SK-N-SH (cell line): ENCODE measurements around the gene SYT1. TPM values are rescaled to one million over a fixed set of nuclear protein-coding genes. Genes with fewer than 3 reads are reported as not detected.

Experiments
- CTCF ChIA-PET: fragments of 300-600, 350-600 bp; formaldehyde crosslinking; extraction: SDS; loops from one replicate; lab custom pipeline; 2021; lab: Yijun Ruan, JAX
- POLR2A ChIA-PET: fragments of 350-600 bp; sonication (Branson Sonifier 250); formaldehyde crosslinking; extraction: SDS; loops from one replicate; lab custom pipeline; 2020; ENCODE audit warnings: antibody characterized with exemption, inconsistent platforms; lab: Yijun Ruan, JAX
- DNase-seq: peaks from one replicate; pipeline ENCODE4 v3.0.0; 2012
- H2AFZ ChIP-seq: fragments of 200-600 bp; sonication (generic); 2 replicates; pipeline ENCODE4 v1.8.1; 2016; ENCODE audit warnings: antibody characterized with exemption, mild to moderate bottlenecking, low read depth
- H3F3A ChIP-seq: fragments of 200-600 bp; sonication (generic); replicated peaks from 2 replicates; pipeline ENCODE3; 2016; ENCODE audit warnings: antibody characterized with exemption, mild to moderate bottlenecking; ENCODE audit not compliant: insufficient read depth
- H3K27ac ChIP-seq, 2 experiments: fragments of 200-500 bp in 1 of 2; fragments of 200-600 bp in 1 of 2; sonication (Bioruptor generic) in 1 of 2; sonication (generic), shearing (Covaris generic) in 1 of 2; 2 replicates each; pipeline versions ENCODE4 v1.5.1 to v1.6.1; 2014 to 2016; ENCODE audit warnings: low read depth in 2 of 2, inconsistent platforms in 1 of 2, low read length in 1 of 2, mild to moderate bottlenecking in 1 of 2, mixed read lengths in 1 of 2
- H3K27me3 ChIP-seq: fragments of 200-600 bp; sonication (generic), shearing (Covaris generic); 2 replicates; pipeline ENCODE4 v1.6.1; 2016; ENCODE audit warnings: mixed run types; ENCODE audit not compliant: insufficient read depth
- H3K36me3 ChIP-seq, 2 experiments: fragments of 200-500 bp in 1 of 2; fragments of 200-600 bp in 1 of 2; sonication (Bioruptor generic) in 1 of 2; sonication (generic) in 1 of 2; replicated peaks in 1 of 2; 2 replicates each; pipeline versions ENCODE3 to v1.5.1; 2014 to 2016; ENCODE audit warnings: low read length in 1 of 2, mild to moderate bottlenecking in 1 of 2; ENCODE audit not compliant: insufficient read depth in 2 of 2, control insufficient read depth in 1 of 2
- H3K4me1 ChIP-seq, 2 experiments: fragments of 200-500 bp in 1 of 2; fragments of 200-600 bp in 1 of 2; sonication (Bioruptor generic) in 1 of 2; sonication (generic), shearing (Covaris generic) in 1 of 2; 2 replicates each; pipeline versions ENCODE4 v1.5.1 to v1.6.1; 2014 to 2016; ENCODE audit warnings: low read depth in 1 of 2, low read length in 1 of 2, mixed run types in 1 of 2; ENCODE audit not compliant: insufficient read depth in 2 of 2, control insufficient read depth in 1 of 2
- H3K4me2 ChIP-seq: fragments of 200-600 bp; sonication (generic), shearing (Covaris generic); 2 replicates; pipeline ENCODE4 v1.6.1; 2017; ENCODE audit warnings: mixed run types
- H3K4me3 ChIP-seq, 2 experiments: fragments of 200-500 bp in 1 of 2; fragments of 200-600 bp in 1 of 2; sonication (Bioruptor generic) in 1 of 2; sonication (generic), shearing (Covaris generic) in 1 of 2; 2 replicates each; pipeline versions ENCODE4 v1.5.1 to v1.8.1; 2014 to 2016; ENCODE audit warnings: low read depth in 2 of 2, inconsistent platforms in 1 of 2, low read length in 1 of 2, mild to moderate bottlenecking in 1 of 2, mixed read lengths in 1 of 2, moderate library complexity in 1 of 2
- H3K79me2 ChIP-seq: fragments of 200-600 bp; sonication (generic); 2 replicates; pipeline ENCODE4 v1.8.1; 2017; ENCODE audit warnings: mild to moderate bottlenecking; ENCODE audit not compliant: insufficient read depth
- H3K9ac ChIP-seq: fragments of 200-600 bp; sonication (generic); 2 replicates; pipeline ENCODE4 v1.6.1; 2017; ENCODE audit warnings: mixed run types
- H3K9me2 ChIP-seq: fragments of 200-600 bp; sonication (generic); 2 replicates; pipeline ENCODE4 v1.6.1; 2017; ENCODE audit warnings: mixed run types
- H3K9me3 ChIP-seq: fragments of 200-600 bp; sonication (generic); 2 replicates; pipeline ENCODE4 v1.6.1; 2017; ENCODE audit warnings: mixed run types, mild to moderate bottlenecking, moderate library complexity
- H4K20me1 ChIP-seq: fragments of 200-600 bp; sonication (generic); 2 replicates; pipeline ENCODE4 v1.6.1; 2017; ENCODE audit warnings: mild to moderate bottlenecking, mixed run types; ENCODE audit not compliant: insufficient read depth
- CHD2 ChIP-seq: fragments of 150-350 bp; IDR thresholded peaks from 2 replicates; pipeline ENCODE4 v1.6.1; 2018; ENCODE audit warnings: low read length; ENCODE audit not compliant: partially characterized antibody
- EP300 ChIP-seq, 2 experiments: IDR thresholded peaks; 2 replicates each; pipeline versions ENCODE4 v1.4.0 to v1.6.1; 2012; ENCODE audit warnings: borderline replicate concordance in 1 of 2, low read depth in 1 of 2, low read length in 1 of 2
- MEF2A ChIP-seq: IDR thresholded peaks from 2 replicates; pipeline ENCODE4 v1.4.0; 2012; ENCODE audit warnings: low read depth, borderline replicate concordance
- MXI1 ChIP-seq: IDR thresholded peaks from 2 replicates; pipeline ENCODE4 v1.6.1; 2012; ENCODE audit warnings: mild to moderate bottlenecking, low read depth, low read length, improper control_type of control experiment
- NRF1 ChIP-seq: IDR thresholded peaks from 2 replicates; pipeline ENCODE4 v1.6.1; 2012; ENCODE audit warnings: low read depth, mild to moderate bottlenecking, low read length
- POLR2AphosphoS5 ChIP-seq: IDR thresholded peaks from 2 replicates; pipeline ENCODE4 v1.6.1; 2012; ENCODE audit warnings: low read depth, low read length
- RXRA ChIP-seq: IDR thresholded peaks from 2 replicates; pipeline ENCODE4 v1.4.0; 2012; ENCODE audit warnings: low read depth, mild to moderate bottlenecking, borderline replicate concordance
- SIN3A ChIP-seq: IDR thresholded peaks from 2 replicates; pipeline ENCODE4 v1.6.1; 2012; ENCODE audit warnings: low read depth, mild to moderate bottlenecking, low read length, moderate library complexity, borderline replicate concordance
- TCF12 ChIP-seq: IDR thresholded peaks from 2 replicates; pipeline ENCODE4 v1.4.0; 2012
- WGBS: methylation state at CpG from one replicate; pipeline ENCODE4 v1.1.6; 2017; ENCODE audit warnings: low lambda C conversion rate; 5-methylcytosine and 5-hydroxymethylcytosine counted together
- polyA plus RNA-seq, 3 experiments: library from polyadenylated mRNA; depleted of rRNA; stranded (reverse); fragments of >200 nt; gene quantifications; 2 replicates each; pipeline ENCODE4 v1.2.3, GENCODE V29; 2012
- TF ChIP-seq, protein P1 (sequence below): fragments of 150-350 bp; IDR thresholded peaks from 2 replicates; pipeline ENCODE4 v1.6.1; 2017; ENCODE audit warnings: antibody characterized with exemption, low read length, low read depth, borderline replicate concordance
- TF ChIP-seq, protein P2 (sequence below): fragments of 150-350 bp; IDR thresholded peaks from 2 replicates; pipeline ENCODE4 v1.6.1; 2016; ENCODE audit warnings: mild to moderate bottlenecking, low read depth, low read length

The SYT1 gene
- polyA plus RNA-seq, 1 of the 3 experiments (the other 2 are of a cell fraction), result 12.7 TPM

DNA sequence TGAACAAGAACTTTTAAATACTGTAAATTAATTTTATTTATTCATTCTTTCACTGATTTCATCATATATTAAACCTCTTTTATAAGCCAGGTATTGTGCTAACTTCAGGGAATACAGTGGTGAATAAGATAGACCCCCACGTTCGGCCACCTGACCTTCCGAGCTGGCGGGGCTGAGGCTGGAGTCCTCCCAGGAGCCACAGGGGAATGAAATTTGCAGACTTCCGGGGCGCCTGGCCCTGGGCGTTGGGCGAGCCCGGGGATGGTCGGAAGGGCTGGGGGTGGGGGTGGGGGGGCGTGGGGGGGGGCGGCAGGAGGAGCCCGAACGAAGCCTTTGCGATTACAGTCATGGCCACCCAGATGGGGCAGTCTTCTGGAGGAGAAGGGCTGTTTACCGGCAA is 442.8 kb downstream of the SYT1 start:
- no peak overlapping the region for H3K4me3 ChIP-seq
- POLR2A ChIA-PET, result no interaction called here
- H3K9ac ChIP-seq, result no peak overlapping the region
- no peaks in the 10 kb centered on the region for H3F3A ChIP-seq
- H3K9me2 ChIP-seq, result no peaks in the 10 kb centered on the region
- no peaks in the 10 kb centered on the region for H3K27me3 ChIP-seq
- CTCF ChIA-PET, result no interaction called here
- 94% methylated on average over 10 of the region's 16 CpGs for WGBS
- no peak overlapping the region for H3K27ac ChIP-seq
- no peaks in the 10 kb centered on the region for H3K4me1 ChIP-seq
- no peaks in the 10 kb centered on the region for H4K20me1 ChIP-seq
- DNase-seq, result no peak
- H3K9me3 ChIP-seq, result no peaks in the 10 kb centered on the region
- TF ChIP-seq CHD2 (no peak), EP300 (IDR thresholded peaks at IDR 0.05; ENCODE audit: borderline replicate concordance in 1 of 2, low read depth in 1 of 2, low read length in 1 of 2) (no peak), MXI1 (no peak), POLR2AphosphoS5 (no peak), TCF12 (no peak), NRF1 (no peak), SIN3A (no peak), RXRA (no peak), MEF2A (no peak)
- TF ChIP-seq, protein P1, sequence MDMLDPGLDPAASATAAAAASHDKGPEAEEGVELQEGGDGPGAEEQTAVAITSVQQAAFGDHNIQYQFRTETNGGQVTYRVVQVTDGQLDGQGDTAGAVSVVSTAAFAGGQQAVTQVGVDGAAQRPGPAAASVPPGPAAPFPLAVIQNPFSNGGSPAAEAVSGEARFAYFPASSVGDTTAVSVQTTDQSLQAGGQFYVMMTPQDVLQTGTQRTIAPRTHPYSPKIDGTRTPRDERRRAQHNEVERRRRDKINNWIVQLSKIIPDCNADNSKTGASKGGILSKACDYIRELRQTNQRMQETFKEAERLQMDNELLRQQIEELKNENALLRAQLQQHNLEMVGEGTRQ, result no peak
- TF ChIP-seq, protein P2, sequence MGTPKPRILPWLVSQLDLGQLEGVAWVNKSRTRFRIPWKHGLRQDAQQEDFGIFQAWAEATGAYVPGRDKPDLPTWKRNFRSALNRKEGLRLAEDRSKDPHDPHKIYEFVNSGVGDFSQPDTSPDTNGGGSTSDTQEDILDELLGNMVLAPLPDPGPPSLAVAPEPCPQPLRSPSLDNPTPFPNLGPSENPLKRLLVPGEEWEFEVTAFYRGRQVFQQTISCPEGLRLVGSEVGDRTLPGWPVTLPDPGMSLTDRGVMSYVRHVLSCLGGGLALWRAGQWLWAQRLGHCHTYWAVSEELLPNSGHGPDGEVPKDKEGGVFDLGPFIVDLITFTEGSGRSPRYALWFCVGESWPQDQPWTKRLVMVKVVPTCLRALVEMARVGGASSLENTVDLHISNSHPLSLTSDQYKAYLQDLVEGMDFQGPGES, result no peak
- no peaks in the 10 kb centered on the region for H3K79me2 ChIP-seq
- H3K36me3 ChIP-seq, result peaks cover 3 to 8% of the 10 kb centered on the region in 2 experiments
- no peak overlapping the region for H3K4me2 ChIP-seq
- no peak overlapping the region for H2AFZ ChIP-seq

DNA sequence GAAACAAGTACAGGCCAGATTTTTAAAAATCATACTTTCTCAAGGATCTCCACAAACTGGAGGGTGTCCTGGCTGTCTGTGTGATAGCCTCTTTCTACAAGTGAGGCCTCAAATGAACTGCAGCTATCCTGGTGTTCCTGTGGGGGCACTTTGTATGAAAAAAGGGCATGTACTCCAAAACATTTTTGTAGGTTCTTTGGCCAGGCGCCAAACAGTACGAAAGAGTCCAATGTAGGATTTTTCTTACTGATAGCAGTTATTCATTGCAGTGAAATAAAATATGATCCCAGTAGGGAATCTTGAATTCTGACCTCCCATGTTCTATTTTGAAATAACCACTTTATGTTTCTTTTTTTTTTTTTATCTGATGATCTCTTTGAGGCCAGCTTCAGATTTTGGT is 444.5 kb downstream of the SYT1 start:
- no peaks in the 10 kb centered on the region for H3K79me2 ChIP-seq
- H3K36me3 ChIP-seq, result peaks cover 3% of the 10 kb centered on the region in 2 experiments
- H3K9me3 ChIP-seq, result no peaks in the 10 kb centered on the region
- no peaks in the 10 kb centered on the region for H3K4me1 ChIP-seq
- H3K27ac ChIP-seq, result no peak overlapping the region
- ChIA-PET CTCF (no interaction called here), POLR2A (no interaction called here)
- no peak for TF ChIP-seq RXRA
- no peaks in the 10 kb centered on the region for H3K27me3 ChIP-seq
- no peak overlapping the region for H3K4me3 ChIP-seq
- no peak overlapping the region for H3K9ac ChIP-seq
- no peaks in the 10 kb centered on the region for H3F3A ChIP-seq
- H2AFZ ChIP-seq, result no peak overlapping the region
- H3K9me2 ChIP-seq, result no peaks in the 10 kb centered on the region
- 95% methylated on average over 2 of the region's 2 CpGs for WGBS
- no peak for DNase-seq
- no peaks in the 10 kb centered on the region for H4K20me1 ChIP-seq
- no peak overlapping the region for H3K4me2 ChIP-seq
